ENCODE data around the gene GLCCI1. TPM values are rescaled to one million over a fixed set of nuclear protein-coding genes. Genes with fewer than 3 reads are reported as not detected.

GLCCI1 gene
- total RNA-seq, 6 experiments from 2014 or later = 2.4 to 11.1 (median 5.0) TPM

DNA sequence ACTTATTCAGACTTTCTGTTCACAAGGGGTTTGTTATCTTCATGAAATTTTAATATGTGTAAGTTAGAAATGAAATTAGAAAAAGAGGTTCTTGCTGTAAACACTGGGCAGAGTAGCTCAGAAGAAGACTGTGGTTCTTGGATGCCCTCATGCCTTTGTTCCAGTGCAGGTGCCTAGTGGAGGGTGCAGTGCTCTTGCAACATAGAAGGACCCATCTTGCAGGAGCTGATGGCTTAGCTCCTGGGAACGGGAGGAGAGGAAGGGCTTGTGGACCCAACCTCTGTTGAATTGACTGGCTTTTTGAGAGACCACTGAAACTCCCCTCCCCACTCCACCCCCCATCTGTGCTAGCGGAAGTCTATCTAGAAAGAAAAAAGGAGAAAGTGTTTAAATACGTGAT lies 116.8 kb downstream of the GLCCI1 start:
- 90% methylated on average over 2 of the region's 3 CpGs for WGBS (ENCODE audit: insufficient coverage, low coverage, low lambda C conversion rate, missing lambda C conversion rate)
- no peak overlapping the region for H3K27ac ChIP-seq
- H3K4me3 ChIP-seq = no peak overlapping the region
- no peaks in the 10 kb centered on the region for H3K4me1 ChIP-seq
- no peaks in the 10 kb centered on the region for H3K9me3 ChIP-seq
- no peaks in the 10 kb centered on the region for H3K36me3 ChIP-seq
- no peak for DNase-seq
- H3K27me3 ChIP-seq = no peaks in the 10 kb centered on the region
- ATAC-seq = no peak
- intact Hi-C loops (cut with DNase I) = no loop called here
- TF ChIP-seq POLR2A (IDR thresholded peaks at IDR 0.05) = no peak
- TF ChIP-seq, protein P1, sequence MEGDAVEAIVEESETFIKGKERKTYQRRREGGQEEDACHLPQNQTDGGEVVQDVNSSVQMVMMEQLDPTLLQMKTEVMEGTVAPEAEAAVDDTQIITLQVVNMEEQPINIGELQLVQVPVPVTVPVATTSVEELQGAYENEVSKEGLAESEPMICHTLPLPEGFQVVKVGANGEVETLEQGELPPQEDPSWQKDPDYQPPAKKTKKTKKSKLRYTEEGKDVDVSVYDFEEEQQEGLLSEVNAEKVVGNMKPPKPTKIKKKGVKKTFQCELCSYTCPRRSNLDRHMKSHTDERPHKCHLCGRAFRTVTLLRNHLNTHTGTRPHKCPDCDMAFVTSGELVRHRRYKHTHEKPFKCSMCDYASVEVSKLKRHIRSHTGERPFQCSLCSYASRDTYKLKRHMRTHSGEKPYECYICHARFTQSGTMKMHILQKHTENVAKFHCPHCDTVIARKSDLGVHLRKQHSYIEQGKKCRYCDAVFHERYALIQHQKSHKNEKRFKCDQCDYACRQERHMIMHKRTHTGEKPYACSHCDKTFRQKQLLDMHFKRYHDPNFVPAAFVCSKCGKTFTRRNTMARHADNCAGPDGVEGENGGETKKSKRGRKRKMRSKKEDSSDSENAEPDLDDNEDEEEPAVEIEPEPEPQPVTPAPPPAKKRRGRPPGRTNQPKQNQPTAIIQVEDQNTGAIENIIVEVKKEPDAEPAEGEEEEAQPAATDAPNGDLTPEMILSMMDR (IDR thresholded peaks at IDR 0.05) = no peak

DNA sequence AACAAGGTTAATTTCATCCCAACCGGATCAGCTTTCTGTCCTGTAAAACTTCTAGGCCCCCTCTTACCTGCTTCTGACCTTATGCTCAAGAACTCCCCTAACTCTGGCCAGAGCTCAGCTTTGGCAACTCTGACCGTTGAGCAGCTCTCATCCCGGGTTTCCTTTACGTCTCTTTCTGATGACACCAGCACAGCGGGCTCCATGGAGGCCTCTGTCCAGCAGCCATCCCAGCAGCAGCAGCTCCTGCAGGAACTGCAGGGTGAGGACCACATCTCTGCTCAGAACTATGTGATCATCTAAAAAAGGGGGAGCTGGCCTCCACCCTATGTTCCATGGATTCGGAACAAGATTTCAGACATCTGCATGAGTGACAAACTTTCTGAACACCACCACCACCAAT lies 117.6 kb downstream of the GLCCI1 start:
- no peaks in the 10 kb centered on the region for H3K36me3 ChIP-seq
- no peak overlapping the region for H3K27ac ChIP-seq
- H3K4me1 ChIP-seq = no peaks in the 10 kb centered on the region
- TF ChIP-seq, protein P1 (IDR thresholded peaks at IDR 0.05) = no peak
- TF ChIP-seq POLR2A (IDR thresholded peaks at IDR 0.05) = no peak
- no peaks in the 10 kb centered on the region for H3K9me3 ChIP-seq
- WGBS (ENCODE audit: insufficient coverage, low coverage, low lambda C conversion rate, missing lambda C conversion rate) = 93% methylated on average over 6 of the region's 6 CpGs
- H3K27me3 ChIP-seq = no peaks in the 10 kb centered on the region
- no peak overlapping the region for H3K4me3 ChIP-seq
- DNase-seq (no peak), ATAC-seq (no peak)
- intact Hi-C loops (cut with DNase I) = no loop called here

DNA sequence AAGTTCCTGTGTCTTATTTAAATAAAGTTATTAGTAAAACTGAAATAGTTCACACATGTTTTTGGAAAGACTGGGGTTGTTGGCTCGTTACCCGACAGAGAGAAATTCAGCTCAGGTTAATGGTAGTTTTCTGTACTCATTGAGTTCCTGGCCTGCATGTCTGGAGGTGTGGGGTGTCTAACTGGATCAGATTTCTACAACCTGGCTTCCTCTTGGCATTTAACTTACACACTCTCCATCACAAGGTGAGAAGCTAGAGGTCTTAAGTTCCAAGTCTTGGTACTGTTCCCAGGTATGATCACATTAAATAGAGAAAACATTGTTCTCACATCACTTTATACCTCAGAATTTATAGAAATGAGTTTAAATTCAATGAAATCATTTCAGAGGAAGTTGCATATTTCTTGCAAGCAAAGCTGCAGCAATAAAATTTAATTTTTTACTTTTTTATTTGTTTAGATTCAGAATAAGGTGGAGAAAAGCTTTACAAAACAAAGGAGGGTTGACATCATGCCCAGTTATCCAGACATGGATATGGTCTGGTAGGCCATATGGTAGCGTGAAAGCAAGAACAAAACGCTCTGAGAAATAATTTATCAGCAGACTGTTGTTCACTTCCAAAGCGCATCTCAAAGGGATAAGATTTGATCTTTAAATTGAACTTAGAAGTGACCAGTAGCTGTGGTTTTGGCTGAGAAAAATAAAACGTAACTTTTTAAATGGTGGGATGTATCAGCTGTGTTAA lies 120.6 kb downstream of the GLCCI1 start:
- Histone ChIP-seq H3K27me3 (no peaks in the 10 kb centered on the region), H3K4me3 (no peak overlapping the region), H3K4me1 (peaks cover 0 to 7% (median 0%) of the 10 kb centered on the region in 4 donors), H3K36me3 (no peaks in the 10 kb centered on the region), H3K27ac (no peak overlapping the region), H3K9me3 (no peaks in the 10 kb centered on the region)
- DNase-seq = no peak
- intact Hi-C loops (cut with DNase I) = no loop called here
- WGBS (ENCODE audit: insufficient coverage, low coverage, low lambda C conversion rate, missing lambda C conversion rate) = 95% methylated on average over 6 of the region's 6 CpGs
- no peak for ATAC-seq
- TF ChIP-seq, protein P1 (IDR thresholded peaks at IDR 0.05) = no peak
- TF ChIP-seq POLR2A (IDR thresholded peaks at IDR 0.05) = no peak

DNA sequence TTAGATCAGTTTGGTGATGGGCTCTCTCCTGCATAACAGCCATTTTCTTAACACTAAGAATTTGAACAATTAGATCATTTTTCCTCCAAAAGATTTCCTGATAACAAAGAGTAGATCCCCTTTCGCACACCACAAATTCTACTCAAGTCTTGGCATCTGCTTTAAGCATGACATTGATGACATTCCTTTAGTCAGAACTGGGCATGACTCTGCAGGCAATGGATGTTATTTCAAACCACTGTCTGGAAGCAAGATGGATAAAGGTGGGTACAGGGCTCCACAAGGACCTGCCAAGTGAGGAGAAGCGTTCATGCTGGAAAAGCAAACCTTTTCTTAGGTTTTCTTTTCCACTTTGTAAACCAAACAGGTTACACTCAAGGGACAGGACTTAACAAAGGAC lies 123.5 kb downstream of the GLCCI1 start:
- Histone ChIP-seq H3K27me3 (no peaks in the 10 kb centered on the region), H3K27ac (no peak overlapping the region), H3K9me3 (no peaks in the 10 kb centered on the region), H3K4me1 (peaks cover 0 to 8% (median 4%) of the 10 kb centered on the region in 4 donors), H3K36me3 (no peaks in the 10 kb centered on the region), H3K4me3 (no peak overlapping the region)
- intact Hi-C loops (cut with DNase I) = no loop called here
- DNase-seq (no peak), ATAC-seq (no peak)
- TF ChIP-seq, protein P1 (IDR thresholded peaks at IDR 0.05) = no peak
- no peak for TF ChIP-seq POLR2A (IDR thresholded peaks at IDR 0.05)
- WGBS (ENCODE audit: insufficient coverage, low coverage, low lambda C conversion rate, missing lambda C conversion rate) = 86% methylated on average over 2 of the region's 2 CpGs

Data from right lobe of liver (tissue), 6 donors.